ENCODE results near the gene AFF1. TPM values are rescaled to one million over a fixed set of nuclear protein-coding genes. Genes with fewer than 3 reads are reported as not detected.

The AFF1 gene
- total RNA-seq, 4 donors from 2014 or later: 22.9 to 47.1 (median 34.0) TPM

- Histone ChIP-seq H3K9me3 (no peaks in the 10 kb centered on the region), H3K27ac (no peak overlapping the region), H3K27me3 (no peaks in the 10 kb centered on the region), H3K4me1 (peaks cover 20 to 72% (median 22%) of the 10 kb centered on the region in 3 donors), H3K36me3 (peaks cover 0 to 16% (median 0%) of the 10 kb centered on the region in 3 donors), H3K4me3 (no peak overlapping the region)
- intact Hi-C loops (cut with DNase I): no loop called here
- TF ChIP-seq, protein P1, sequence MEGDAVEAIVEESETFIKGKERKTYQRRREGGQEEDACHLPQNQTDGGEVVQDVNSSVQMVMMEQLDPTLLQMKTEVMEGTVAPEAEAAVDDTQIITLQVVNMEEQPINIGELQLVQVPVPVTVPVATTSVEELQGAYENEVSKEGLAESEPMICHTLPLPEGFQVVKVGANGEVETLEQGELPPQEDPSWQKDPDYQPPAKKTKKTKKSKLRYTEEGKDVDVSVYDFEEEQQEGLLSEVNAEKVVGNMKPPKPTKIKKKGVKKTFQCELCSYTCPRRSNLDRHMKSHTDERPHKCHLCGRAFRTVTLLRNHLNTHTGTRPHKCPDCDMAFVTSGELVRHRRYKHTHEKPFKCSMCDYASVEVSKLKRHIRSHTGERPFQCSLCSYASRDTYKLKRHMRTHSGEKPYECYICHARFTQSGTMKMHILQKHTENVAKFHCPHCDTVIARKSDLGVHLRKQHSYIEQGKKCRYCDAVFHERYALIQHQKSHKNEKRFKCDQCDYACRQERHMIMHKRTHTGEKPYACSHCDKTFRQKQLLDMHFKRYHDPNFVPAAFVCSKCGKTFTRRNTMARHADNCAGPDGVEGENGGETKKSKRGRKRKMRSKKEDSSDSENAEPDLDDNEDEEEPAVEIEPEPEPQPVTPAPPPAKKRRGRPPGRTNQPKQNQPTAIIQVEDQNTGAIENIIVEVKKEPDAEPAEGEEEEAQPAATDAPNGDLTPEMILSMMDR (IDR thresholded peaks at IDR 0.05): no peak
- no peak for TF ChIP-seq POLR2A (IDR thresholded peaks at IDR 0.05)
- no peak for DNase-seq
Measured at GRCh38 chr4:86944964-86945781, 10.4 kb downstream of the AFF1 start.

- no peak for DNase-seq
- no peaks in the 10 kb centered on the region for H3K27me3 ChIP-seq
- peaks cover 9 to 54% (median 13%) of the 10 kb centered on the region in 3 donors for H3K4me1 ChIP-seq
- no peaks in the 10 kb centered on the region for H3K9me3 ChIP-seq
- TF ChIP-seq, protein P1 (IDR thresholded peaks at IDR 0.05): no peak
- WGBS, 2 donors: 75 to 76% methylated on average over 3 of the region's 3 CpGs
- intact Hi-C loops (cut with DNase I): no loop called here
- no peak overlapping the region for H3K4me3 ChIP-seq
- peak overlapping the region in 1 of 4 donors; percentile 45 for H3K27ac ChIP-seq
- peaks cover 0 to 34% (median 0%) of the 10 kb centered on the region in 3 donors for H3K36me3 ChIP-seq
Measured at GRCh38 chr4:86946868-86947500, 12.2 kb downstream of the AFF1 start.

DNA sequence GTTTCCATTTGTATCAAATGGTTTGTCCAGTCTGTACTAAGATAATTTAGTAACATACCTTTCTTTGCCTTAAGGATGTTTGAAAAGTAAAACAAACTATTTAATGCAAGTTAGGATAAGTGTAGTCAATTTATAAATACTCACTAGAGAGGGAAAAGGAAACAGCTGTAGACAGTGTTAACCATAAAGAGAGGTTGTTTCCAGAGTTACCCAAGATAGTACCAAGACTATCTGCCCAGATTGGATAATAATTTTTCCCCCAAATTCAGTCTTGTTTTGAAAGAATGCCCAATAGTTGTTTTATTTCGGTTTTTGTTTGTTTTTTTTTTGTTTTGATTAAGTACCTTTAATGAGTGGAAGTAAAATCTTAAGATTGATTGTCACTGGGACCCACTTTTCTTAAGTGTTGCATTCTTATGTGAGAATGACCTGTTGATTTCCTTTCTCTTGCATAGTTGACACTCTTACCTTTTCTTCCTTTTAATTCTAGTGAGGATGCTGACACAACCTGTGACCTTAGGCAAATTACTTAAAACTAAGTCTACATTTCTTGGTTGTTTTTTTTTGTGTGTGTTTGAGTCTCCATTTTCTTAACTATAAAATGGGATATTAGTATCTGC, 12.8 kb downstream of the AFF1 start:
- Histone ChIP-seq H3K27me3 (no peaks in the 10 kb centered on the region), H3K36me3 (peaks cover 0 to 41% (median 0%) of the 10 kb centered on the region in 3 donors), H3K4me1 (peaks cover 8 to 48% (median 9%) of the 10 kb centered on the region in 3 donors), H3K9me3 (no peaks in the 10 kb centered on the region), H3K27ac (peak overlapping the region in 2 of 4 donors; percentile 38 to 45), H3K4me3 (no peak overlapping the region)
- 23 to 30% methylated on average over 1 of the region's 1 CpG for WGBS, 2 donors
- intact Hi-C loops (cut with DNase I): no loop called here
- no peak for TF ChIP-seq POLR2A (IDR thresholded peaks at IDR 0.05)
- TF ChIP-seq, protein P1 (IDR thresholded peaks at IDR 0.05): no peak
- DNase-seq: no peak

DNA sequence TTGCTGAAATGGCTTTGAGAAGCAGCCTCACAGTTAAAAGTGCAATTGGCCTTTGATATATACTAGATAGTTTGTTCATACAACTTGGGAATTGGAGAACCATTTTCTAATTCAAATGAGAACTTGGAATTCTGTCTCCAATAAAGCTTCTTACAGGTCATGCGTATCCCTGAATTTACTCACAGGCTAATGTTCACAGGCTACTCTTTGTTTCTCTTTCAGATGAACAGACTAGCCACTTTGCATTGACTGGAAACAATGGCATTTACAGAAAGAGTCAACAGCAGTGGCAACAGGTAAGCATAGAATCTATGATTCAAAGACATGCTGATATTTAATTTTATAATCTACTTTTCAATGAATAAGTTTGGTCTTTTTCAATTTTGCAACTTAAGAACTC, 13.5 kb downstream of the AFF1 start:
- Histone ChIP-seq H3K9me3 (no peaks in the 10 kb centered on the region), H3K4me3 (no peak overlapping the region), H3K27me3 (no peaks in the 10 kb centered on the region), H3K36me3 (peaks cover 0 to 46% (median 0%) of the 10 kb centered on the region in 3 donors), H3K27ac (peak overlapping the region in 2 of 4 donors; percentile 38 to 45), H3K4me1 (peaks cover 8 to 42% (median 9%) of the 10 kb centered on the region in 3 donors)
- no peak for DNase-seq
- 61 to 65% methylated on average over 1 of the region's 1 CpG for WGBS, 2 donors
- TF ChIP-seq POLR2A (IDR thresholded peaks at IDR 0.05): no peak
- TF ChIP-seq, protein P1 (IDR thresholded peaks at IDR 0.05): no peak
- intact Hi-C loops (cut with DNase I): no loop called here

Measured in esophagus squamous epithelium (tissue), 5 donors.